ENCODE data around the gene SAP30. TPM values are rescaled to one million over a fixed set of nuclear protein-coding genes. Genes with fewer than 3 reads are reported as not detected.

Gene SAP30
- total and polyA plus RNA-seq, 10 of the 15 experiments (the other 5 are each of a cell fraction or from before 2014, with no cell fraction given): 5.0 to 56.9 (median 23.6) TPM

- H3K9me3 ChIP-seq (replicated peaks; ENCODE audit: control insufficient read depth, insufficient read depth, low read length): no peaks in the 10 kb centered on the region
- RAD21 ChIA-PET (ENCODE audit: unreplicated experiment): interaction anchor here (0.8 to 9.0 kb wide), 9 partner anchors 17 to 199 kb away, joined by 3 to 145 read pairs (median 4); partner anchors contain the start of genes GALNT7 and HMGB2
- no peaks in the 10 kb centered on the region for H4K20me1 ChIP-seq (ENCODE audit: control insufficient read depth, insufficient read depth)
- BruUV-seq (replicated peaks): no TSS peak
- H3K9ac ChIP-seq (ENCODE audit: control insufficient read depth, insufficient read depth, low read length): peak overlapping the region; percentile 56
- in situ Hi-C loops (cut with MboI): loop anchor here (5.0 kb wide), 1 partner anchor 35 kb away; the partner anchor contains the start of gene HMGB2
- peaks cover 8% of the 10 kb centered on the region for H3K4me1 ChIP-seq (ENCODE audit: control insufficient read depth, insufficient read depth, low read length)
- H3K27me3 ChIP-seq (replicated peaks in 1 of 2; ENCODE audit: control insufficient read depth in 2 of 2, insufficient read depth in 2 of 2, low read length in 1 of 2): no peaks in the 10 kb centered on the region
- peaks cover 44% of the 10 kb centered on the region for H3K79me2 ChIP-seq (ENCODE audit: control insufficient read depth, insufficient read depth, low read length)
- peak overlapping the region; percentile 48 for H2AFZ ChIP-seq (ENCODE audit: control insufficient read depth, low read depth, low read length)
- CTCF ChIA-PET: interaction anchor here (0.7 to 3.5 kb wide), 10 partner anchors 26 to 112 kb away, joined by 3 to 19 read pairs (median 4); partner anchors contain the start of gene HMGB2
- H3K4me2 ChIP-seq (ENCODE audit: control insufficient read depth, insufficient read depth): peak overlapping the region; percentile 85
- SMC1A ChIA-PET (ENCODE audit: uncharacterized antibody, unreplicated experiment): interaction anchor here (0.9 to 13.8 kb wide), 11 partner anchors 9 to 354 kb away, joined by 3 to 232 read pairs (median 5); partner anchors contain the start of gene HMGB2
- H3K4me3 ChIP-seq: peak overlapping the region; percentile 66
- H3K27ac ChIP-seq (ENCODE audit: control insufficient read depth, insufficient read depth): peak overlapping the region; percentile 47
- FAIRE-seq (no peak), ATAC-seq (peak; percentile 6; the same call in 2 of the 3 replicates), DNase-seq (ENCODE audit: low read depth, low spot score) (no peak)
- H3K36me3 ChIP-seq (ENCODE audit: control insufficient read depth in 2 of 2, insufficient read depth in 2 of 2, low read length in 1 of 2): no peaks in the 10 kb centered on the region
- POLR2A ChIA-PET: interaction anchor here (0.9 to 14.6 kb wide), 5 partner anchors 16 to 199 kb away, joined by 3 to 472 read pairs (median 4); partner anchors contain the start of gene HMGB2
- intact Hi-C loops (cut with micrococcal nuclease; ENCODE audit: unreplicated experiment): loop anchor here (5.0 kb wide), 1 partner anchor 200 kb away; the partner anchor contains the start of gene GALNT7
- no peak for TF ChIP-seq SIX5 (IDR thresholded peaks at IDR 0.05; ENCODE audit: low read depth, low read length, severe bottlenecking)
- TF ChIP-seq POU2F2 (IDR thresholded peaks at IDR 0.05; ENCODE audit: borderline replicate concordance, low read depth, low read length): no peak
- TF ChIP-seq IRF4 (IDR thresholded peaks at IDR 0.05; ENCODE audit: low read depth, low read length): peak; percentile 80; the same call in 1 of the 2 replicates
- peak; percentile 62; the same call in 1 of the 2 replicates for TF ChIP-seq ZNF217 (IDR thresholded peaks at IDR 0.05)
- no peak for TF ChIP-seq SREBF2 (IDR thresholded peaks at IDR 0.05; ENCODE audit: low read length)
- peak; percentile 29; the same call in 1 of the 2 replicates for TF ChIP-seq CREM (IDR thresholded peaks at IDR 0.05; ENCODE audit: low read depth)
- TF ChIP-seq ZNF622 (IDR thresholded peaks at IDR 0.05): no peak
- no peak for TF ChIP-seq SUPT20H (IDR thresholded peaks at IDR 0.05; ENCODE audit: borderline replicate concordance, control insufficient read depth, low read depth, low read length)
- 0 out of 2 replicates have a peak, but pooled peaks have one; percentile 26 for TF ChIP-seq NFIC (IDR thresholded peaks at IDR 0.05; ENCODE audit: low read depth, low read length)
- peak; percentile 50; the same call in 1 of the 2 replicates for TF ChIP-seq RUNX3 (IDR thresholded peaks at IDR 0.05; ENCODE audit: low read length)
- peak; percentile 16; the same call in 1 of the 2 replicates for TF ChIP-seq SPI1 (IDR thresholded peaks at IDR 0.05; ENCODE audit: borderline replicate concordance, insufficient read depth, low read depth, low read length)
- peak in 1 of 2 experiments; percentile 46; a peak in 1 of 4 replicates for TF ChIP-seq EP300 (IDR thresholded peaks at IDR 0.05; ENCODE audit: borderline replicate concordance in 1 of 2, control insufficient read depth in 1 of 2, low read depth in 2 of 2, low read length in 2 of 2)
- TF ChIP-seq POLR2AphosphoS2 (IDR thresholded peaks at IDR 0.05; ENCODE audit: low read depth, low read length): no peak
- no peak for TF ChIP-seq RELB (IDR thresholded peaks at IDR 0.05; ENCODE audit: low read depth)
- TF ChIP-seq SMARCA5 (IDR thresholded peaks at IDR 0.05): 0 out of 2 replicates have a peak, but pooled peaks have one; percentile 49
- no peak for TF ChIP-seq ZBED1 (IDR thresholded peaks at IDR 0.05; ENCODE audit: borderline replicate concordance)
- no peak for TF ChIP-seq RAD21 (IDR thresholded peaks at IDR 0.05; ENCODE audit: insufficient read depth, low read depth, low read length)
- no peak for TF ChIP-seq MEF2B (IDR thresholded peaks at IDR 0.05; ENCODE audit: partially characterized antibody, poor library complexity, severe bottlenecking)
- peak; percentile 83 for TF ChIP-seq JUNB (IDR thresholded peaks at IDR 0.05)
- TF ChIP-seq ESRRA (IDR thresholded peaks at IDR 0.05; ENCODE audit: low read length): no peak
- TF ChIP-seq PKNOX1 (IDR thresholded peaks at IDR 0.05): no peak
- peak; percentile 29; the same call in 1 of the 2 replicates for TF ChIP-seq ATF7 (IDR thresholded peaks at IDR 0.05; ENCODE audit: low read depth)
Measured at GRCh38 chr4:173367285-173367684, 3.5 kb upstream of the SAP30 start.
